ENCODE data around the gene SIGLEC15. TPM values are rescaled to one million over a fixed set of nuclear protein-coding genes. Genes with fewer than 3 reads are reported as not detected.
"Not testable (repeated sequence)": the region's sequence is repeated elsewhere in the genome, so short reads cannot be mapped to it uniquely, and the experiment has no call there.

SIGLEC15 gene
- total and polyA plus RNA-seq, 10 of the 15 experiments (the other 5 are each of a cell fraction or from before 2014, with no cell fraction given): 0.09 to 0.45 TPM; not detected in 8

- RAD21 ChIA-PET (ENCODE audit: unreplicated experiment): interaction anchor here (0.9 to 1.5 kb wide), 2 partner anchors 82 to 141 kb away, joined by 3 to 10 read pairs; no protein-coding TSS in a partner anchor
- H3K79me2 ChIP-seq (ENCODE audit: control insufficient read depth, insufficient read depth, low read length); H3K27ac ChIP-seq (ENCODE audit: control insufficient read depth, insufficient read depth); DNase-seq (ENCODE audit: low read depth, low spot score); BruUV-seq (replicated peaks); FAIRE-seq; in situ Hi-C loops (cut with MboI); H2AFZ ChIP-seq (ENCODE audit: control insufficient read depth, low read depth, low read length); intact Hi-C loops (cut with micrococcal nuclease; ENCODE audit: unreplicated experiment); POLR2A ChIA-PET; H3K4me3 ChIP-seq; H3K27me3 ChIP-seq (replicated peaks in 1 of 2; ENCODE audit: control insufficient read depth in 2 of 2, insufficient read depth in 2 of 2, low read length in 1 of 2); H3K9me3 ChIP-seq (replicated peaks; ENCODE audit: control insufficient read depth, insufficient read depth, low read length); H4K20me1 ChIP-seq (ENCODE audit: control insufficient read depth, insufficient read depth); H3K36me3 ChIP-seq (ENCODE audit: control insufficient read depth in 2 of 2, insufficient read depth in 2 of 2, low read length in 1 of 2); H3K9ac ChIP-seq (ENCODE audit: control insufficient read depth, insufficient read depth, low read length); H3K4me2 ChIP-seq (ENCODE audit: control insufficient read depth, insufficient read depth); H3K4me1 ChIP-seq (ENCODE audit: control insufficient read depth, insufficient read depth, low read length): not testable (repeated sequence)
- peak; percentile 26 for TF ChIP-seq MEF2B (IDR thresholded peaks at IDR 0.05; ENCODE audit: partially characterized antibody, poor library complexity, severe bottlenecking)
- TF ChIP-seq SMC3 (IDR thresholded peaks at IDR 0.05; ENCODE audit: borderline replicate concordance, low read length): peak; percentile 35; the same call in 1 of the 2 replicates
- TF ChIP-seq, protein P1, sequence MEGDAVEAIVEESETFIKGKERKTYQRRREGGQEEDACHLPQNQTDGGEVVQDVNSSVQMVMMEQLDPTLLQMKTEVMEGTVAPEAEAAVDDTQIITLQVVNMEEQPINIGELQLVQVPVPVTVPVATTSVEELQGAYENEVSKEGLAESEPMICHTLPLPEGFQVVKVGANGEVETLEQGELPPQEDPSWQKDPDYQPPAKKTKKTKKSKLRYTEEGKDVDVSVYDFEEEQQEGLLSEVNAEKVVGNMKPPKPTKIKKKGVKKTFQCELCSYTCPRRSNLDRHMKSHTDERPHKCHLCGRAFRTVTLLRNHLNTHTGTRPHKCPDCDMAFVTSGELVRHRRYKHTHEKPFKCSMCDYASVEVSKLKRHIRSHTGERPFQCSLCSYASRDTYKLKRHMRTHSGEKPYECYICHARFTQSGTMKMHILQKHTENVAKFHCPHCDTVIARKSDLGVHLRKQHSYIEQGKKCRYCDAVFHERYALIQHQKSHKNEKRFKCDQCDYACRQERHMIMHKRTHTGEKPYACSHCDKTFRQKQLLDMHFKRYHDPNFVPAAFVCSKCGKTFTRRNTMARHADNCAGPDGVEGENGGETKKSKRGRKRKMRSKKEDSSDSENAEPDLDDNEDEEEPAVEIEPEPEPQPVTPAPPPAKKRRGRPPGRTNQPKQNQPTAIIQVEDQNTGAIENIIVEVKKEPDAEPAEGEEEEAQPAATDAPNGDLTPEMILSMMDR (IDR thresholded peaks at IDR 0.05 in 2 of 3, conservative IDR thresholded peaks at IDR 0.05 in 1 of 3; ENCODE audit: control insufficient read depth in 2 of 3, extremely low read depth in 1 of 3, insufficient read depth in 1 of 3, low read depth in 3 of 3, low read length in 3 of 3): peak; percentile 2 to 21 (median 10); a peak in 1 of 6 replicates
- TF ChIP-seq RAD21 (IDR thresholded peaks at IDR 0.05; ENCODE audit: insufficient read depth, low read depth, low read length): peak; percentile 40
- SMC1A ChIA-PET (ENCODE audit: uncharacterized antibody, unreplicated experiment): interaction anchor here (0.9 to 1.8 kb wide), 5 partner anchors 19 to 142 kb away, joined by 3 to 11 read pairs (median 6); partner anchors contain the start of gene SLC14A1
- CTCF ChIA-PET: interaction anchor here (0.7 to 3.9 kb wide), 11 partner anchors 10 to 144 kb away, joined by 3 to 23 read pairs (median 5); partner anchors contain the start of gene SLC14A1
- peak; percentile 15; the same call in 1 of the 3 replicates for ATAC-seq
- WGBS (ENCODE audit: insufficient coverage, insufficient replicate concordance, low lambda C conversion rate, missing lambda C conversion rate): 0% methylated on average over 2 of the region's 2 CpGs
These were observed 18.3 kb upstream of the SIGLEC15 start for GRCh38 chr18:45807144-45807543.

GRCh38 chr18:45814733-45815132 lies 10.7 kb upstream of the SIGLEC15 start:
- FAIRE-seq: not testable (repeated sequence)
- SMC1A ChIA-PET (ENCODE audit: uncharacterized antibody, unreplicated experiment): interaction anchor here (1.0 to 1.1 kb wide), 2 partner anchors 127 to 149 kb away, joined by 3 read pairs; no protein-coding TSS in a partner anchor

More at GRCh38 chr18:45814733-45815132, 10.7 kb upstream of the SIGLEC15 start:
- in situ Hi-C loops (cut with MboI); H3K4me3 ChIP-seq; DNase-seq (ENCODE audit: low read depth, low spot score); intact Hi-C loops (cut with micrococcal nuclease; ENCODE audit: unreplicated experiment); H3K4me2 ChIP-seq (ENCODE audit: control insufficient read depth, insufficient read depth); H3K4me1 ChIP-seq (ENCODE audit: control insufficient read depth, insufficient read depth, low read length); ATAC-seq; H3K27me3 ChIP-seq (replicated peaks in 1 of 2; ENCODE audit: control insufficient read depth in 2 of 2, insufficient read depth in 2 of 2, low read length in 1 of 2); H3K9ac ChIP-seq (ENCODE audit: control insufficient read depth, insufficient read depth, low read length); H3K79me2 ChIP-seq (ENCODE audit: control insufficient read depth, insufficient read depth, low read length); BruUV-seq (replicated peaks); RAD21 ChIA-PET (ENCODE audit: unreplicated experiment); H3K27ac ChIP-seq (ENCODE audit: control insufficient read depth, insufficient read depth); H4K20me1 ChIP-seq (ENCODE audit: control insufficient read depth, insufficient read depth); H3K9me3 ChIP-seq (replicated peaks; ENCODE audit: control insufficient read depth, insufficient read depth, low read length); POLR2A ChIA-PET; H2AFZ ChIP-seq (ENCODE audit: control insufficient read depth, low read depth, low read length); H3K36me3 ChIP-seq (ENCODE audit: control insufficient read depth in 2 of 2, insufficient read depth in 2 of 2, low read length in 1 of 2): not testable (repeated sequence)
- CTCF ChIA-PET: interaction anchor here (0.7 kb wide), 1 partner anchor 124 kb away, joined by 3 read pairs; no protein-coding TSS in a partner anchor

Measured in GM12878 (cell line).